ENCODE measurements around the gene REN.

REN gene

GRCh38 chr1:204141131-204141530 lies 25.0 kb downstream of the REN start:
- TF ChIP-seq REST (IDR thresholded peaks at IDR 0.05; ENCODE audit: insufficient replicate concordance, low read depth) (no peak), SPI1 (IDR thresholded peaks at IDR 0.05; ENCODE audit: borderline replicate concordance, low read depth) (no peak), POLR2AphosphoS5 (IDR thresholded peaks at IDR 0.05; ENCODE audit: low read depth) (no peak), CTCF (IDR thresholded peaks at IDR 0.05; ENCODE audit: insufficient read depth, low read length) (no peak), GABPA (IDR thresholded peaks at IDR 0.05; ENCODE audit: low read depth) (no peak)
- DNase-seq (ENCODE audit: low read depth in 1 of 2, low spot score in 1 of 2) = no peak
- H3K4me3 ChIP-seq (replicated peaks; ENCODE audit: insufficient read depth, low read length) = no peak overlapping the region
- H3K27ac ChIP-seq (replicated peaks) = no peak overlapping the region
- H3K27me3 ChIP-seq (ENCODE audit: insufficient read depth, poor library complexity, severe bottlenecking) = peaks cover 9% of the 10 kb centered on the region

GRCh38 chr1:204139952-204140351 lies 26.2 kb downstream of the REN start:
- H3K27me3 ChIP-seq (ENCODE audit: insufficient read depth, poor library complexity, severe bottlenecking) = peaks cover 6% of the 10 kb centered on the region
- no peak for DNase-seq (ENCODE audit: low read depth in 1 of 2, low spot score in 1 of 2)
- no peak overlapping the region for H3K27ac ChIP-seq (replicated peaks)
- TF ChIP-seq SPI1 (IDR thresholded peaks at IDR 0.05; ENCODE audit: borderline replicate concordance, low read depth) (no peak), POLR2AphosphoS5 (IDR thresholded peaks at IDR 0.05; ENCODE audit: low read depth) (no peak), REST (IDR thresholded peaks at IDR 0.05; ENCODE audit: insufficient replicate concordance, low read depth) (no peak), CTCF (IDR thresholded peaks at IDR 0.05; ENCODE audit: insufficient read depth, low read length) (no peak)
- H3K4me3 ChIP-seq (replicated peaks; ENCODE audit: insufficient read depth, low read length) = no peak overlapping the region

GRCh38 chr1:204139088-204139487 lies 27.0 kb downstream of the REN start:
- Histone ChIP-seq H3K27me3 (ENCODE audit: insufficient read depth, poor library complexity, severe bottlenecking) (peaks cover 6% of the 10 kb centered on the region), H3K4me3 (replicated peaks; ENCODE audit: insufficient read depth, low read length) (no peak overlapping the region), H3K27ac (replicated peaks) (no peak overlapping the region)
- no peak for DNase-seq (ENCODE audit: low read depth in 1 of 2, low spot score in 1 of 2)
- TF ChIP-seq CTCF (IDR thresholded peaks at IDR 0.05; ENCODE audit: insufficient read depth, low read length) (no peak), REST (IDR thresholded peaks at IDR 0.05; ENCODE audit: insufficient replicate concordance, low read depth) (no peak), SPI1 (IDR thresholded peaks at IDR 0.05; ENCODE audit: borderline replicate concordance, low read depth) (no peak), POLR2AphosphoS5 (IDR thresholded peaks at IDR 0.05; ENCODE audit: low read depth) (no peak), GABPA (IDR thresholded peaks at IDR 0.05; ENCODE audit: low read depth) (no peak)

Data from HL-60 (cell line).